NCI-H1105 (cell line): ENCODE data around the gene SAMD8.
"Not testable (repeated sequence)": the region's sequence is repeated elsewhere in the genome, so short reads cannot be mapped to it uniquely, and the experiment has no call there.

Experiments used
- DNase-seq: peaks from one replicate; lab custom pipeline; 2025; lab: John Stamatoyannopoulos, UW

The SAMD8 gene

DNA sequence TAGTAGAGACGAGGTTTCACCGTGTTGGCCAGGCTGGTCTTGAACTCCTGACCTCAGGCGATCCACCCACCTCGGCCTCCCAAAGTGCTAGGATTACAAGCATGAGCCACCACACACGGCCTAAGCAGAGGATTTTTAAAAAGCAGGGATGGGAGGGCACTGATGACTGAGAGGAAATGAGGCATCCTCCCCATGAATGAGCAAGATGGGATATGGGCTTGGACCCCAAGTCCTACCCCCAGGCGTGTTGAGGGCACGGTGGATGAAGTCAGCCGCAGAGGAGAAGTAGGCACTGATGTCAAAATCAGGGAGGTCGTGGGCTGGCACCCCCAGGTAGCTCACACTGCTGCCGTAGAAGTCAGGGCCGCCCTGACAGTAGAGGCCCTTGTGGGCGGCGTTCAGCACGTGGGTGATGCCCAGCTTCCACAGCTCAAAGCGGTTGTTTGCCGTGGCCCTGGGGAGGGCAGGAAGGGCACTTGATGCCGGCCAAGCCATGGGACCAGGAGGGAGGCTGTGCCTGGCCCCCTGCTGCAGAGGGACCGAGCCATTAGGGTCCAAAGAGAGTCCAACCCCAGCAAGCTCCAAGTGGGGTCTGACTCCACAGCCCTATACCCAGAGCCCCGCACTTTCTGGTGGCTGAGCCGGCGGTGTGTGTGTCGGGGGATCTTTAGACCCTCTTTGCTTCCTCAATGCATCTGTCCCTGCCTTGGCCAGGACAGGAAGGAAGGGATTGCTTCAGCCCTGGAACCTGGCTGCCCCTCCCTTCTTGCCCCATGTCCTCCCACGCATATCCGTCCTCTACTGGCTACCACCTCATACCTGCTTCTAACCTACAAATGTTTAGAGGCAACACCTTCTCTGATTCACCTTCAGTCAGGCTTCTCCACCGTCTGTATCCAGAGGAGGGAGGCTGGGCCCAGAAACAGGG lies 3.4 kb upstream of the SAMD8 start:
- DNase-seq: no peak

DNA sequence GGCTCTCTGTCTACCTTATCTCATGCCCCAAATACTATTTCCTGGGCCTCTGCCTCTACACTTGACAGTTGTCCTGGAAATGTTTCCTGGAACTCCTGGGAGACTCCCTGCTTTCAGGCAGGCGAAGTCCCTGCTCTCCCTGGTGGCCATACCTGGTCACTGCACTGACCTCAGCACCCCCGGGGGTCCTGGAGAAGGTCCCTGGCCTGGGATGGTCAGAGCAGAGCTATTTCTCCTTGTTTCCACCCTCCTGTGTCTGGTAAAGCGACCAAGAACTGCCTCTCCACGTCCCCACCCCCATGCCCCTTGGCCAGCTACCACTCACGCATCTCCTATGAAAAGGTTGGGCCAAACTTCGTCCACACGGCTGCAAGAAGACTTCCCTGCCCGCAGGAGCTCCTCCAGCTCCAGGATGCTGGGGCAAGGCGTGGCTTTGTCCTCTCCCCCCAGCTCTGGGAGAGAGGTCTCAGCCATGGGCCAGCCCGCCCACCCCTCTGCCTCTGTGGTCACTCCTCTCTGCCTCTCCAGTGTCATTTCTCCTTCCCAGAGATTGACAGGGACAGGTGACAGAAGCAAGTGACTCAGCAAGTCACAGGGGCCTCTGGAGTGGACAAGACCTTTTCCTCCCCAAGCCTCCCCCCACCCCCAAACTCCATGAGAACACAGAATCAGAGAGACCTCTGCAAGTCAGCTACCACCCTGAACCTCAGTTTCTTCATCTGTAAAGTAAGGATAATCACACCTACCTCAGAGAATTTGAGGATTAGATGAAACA lies 2.6 kb upstream of the SAMD8 start:
- no peak for DNase-seq

DNA sequence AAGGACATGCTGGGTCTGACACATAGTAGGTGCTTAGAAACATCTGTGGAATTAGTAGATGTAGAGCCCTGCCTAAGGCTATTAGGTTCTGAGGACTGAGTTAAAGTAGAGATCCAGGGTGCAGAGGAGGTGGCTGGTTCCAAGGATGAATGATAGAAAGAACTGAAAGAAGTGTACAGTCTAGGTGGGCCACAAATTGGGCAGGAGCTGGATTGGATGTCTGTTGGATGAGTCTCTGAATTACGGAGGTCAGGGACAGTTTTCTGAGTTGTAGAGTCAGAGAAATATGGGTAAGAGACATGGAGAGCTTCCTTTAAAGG lies 2.0 kb upstream of the SAMD8 start:
- DNase-seq: no peak

DNA sequence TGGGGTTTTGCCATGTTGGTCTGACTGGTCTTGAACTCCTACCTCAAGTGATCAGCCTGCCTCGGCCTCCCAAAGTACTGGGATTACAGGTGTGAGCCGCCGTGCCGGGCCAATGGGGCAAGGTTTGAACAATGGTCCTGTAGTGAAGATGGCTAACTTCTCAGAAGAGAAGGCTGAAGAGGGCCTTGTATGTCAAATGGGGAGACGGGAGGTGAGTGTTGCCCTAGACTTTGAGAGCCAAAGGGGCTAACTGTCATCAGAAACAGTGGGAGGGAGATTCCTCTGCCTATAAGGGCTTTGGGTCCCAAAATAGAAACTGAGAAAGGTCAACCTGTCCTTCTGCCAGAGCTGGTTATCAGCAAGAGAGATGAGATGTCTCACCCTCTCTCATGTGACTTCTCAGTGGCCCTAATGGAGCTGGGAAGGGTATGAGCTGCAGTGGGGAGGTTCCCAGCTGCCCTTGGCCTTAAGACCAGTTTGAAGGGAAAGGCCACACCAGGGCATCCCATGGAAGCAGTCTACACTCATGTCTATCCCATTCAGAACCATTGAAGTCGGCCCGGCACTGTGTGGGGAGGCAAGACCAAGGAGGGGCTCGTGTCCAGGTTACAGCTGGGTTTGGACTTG lies 1.3 kb upstream of the SAMD8 start:
- no peak for DNase-seq

DNA sequence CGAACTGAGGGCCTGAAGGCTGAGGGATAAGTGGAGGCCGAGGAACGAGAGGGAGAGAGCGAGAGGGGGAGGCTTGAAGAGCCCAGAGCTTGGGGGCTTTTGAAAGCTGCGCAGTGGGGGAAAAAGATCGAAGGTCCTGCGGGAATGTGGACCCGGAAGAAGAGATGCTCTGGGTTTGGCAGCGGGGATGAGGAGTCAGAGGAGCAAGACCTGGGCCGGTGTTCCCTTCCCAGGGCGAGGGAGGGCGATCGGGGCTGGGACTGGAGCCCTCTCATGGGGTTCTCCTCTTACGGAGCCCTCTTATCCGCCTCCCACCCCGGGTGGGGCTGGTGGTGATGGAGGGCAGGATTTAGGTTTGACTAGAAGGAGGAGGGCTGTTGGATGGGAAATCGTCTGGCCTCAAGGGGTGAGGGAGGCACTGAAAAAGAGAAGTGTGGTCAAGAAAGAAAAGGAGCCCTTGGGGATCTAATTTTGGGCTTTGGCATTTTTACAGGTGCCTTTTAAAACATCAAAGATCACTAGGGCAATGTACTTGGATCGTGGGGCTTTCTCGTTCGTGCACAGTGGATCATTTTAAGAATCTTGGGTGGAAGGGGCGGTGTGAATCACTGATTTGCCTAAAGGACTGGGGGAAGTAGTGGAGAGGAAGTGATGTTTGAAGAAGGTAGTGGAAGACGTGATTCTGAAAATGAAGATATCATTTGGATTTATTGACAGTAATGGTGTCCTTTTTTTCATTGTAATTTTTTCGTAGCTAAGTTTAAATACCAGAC lies 637 bp downstream of the SAMD8 start:
- DNase-seq: no peak

DNA sequence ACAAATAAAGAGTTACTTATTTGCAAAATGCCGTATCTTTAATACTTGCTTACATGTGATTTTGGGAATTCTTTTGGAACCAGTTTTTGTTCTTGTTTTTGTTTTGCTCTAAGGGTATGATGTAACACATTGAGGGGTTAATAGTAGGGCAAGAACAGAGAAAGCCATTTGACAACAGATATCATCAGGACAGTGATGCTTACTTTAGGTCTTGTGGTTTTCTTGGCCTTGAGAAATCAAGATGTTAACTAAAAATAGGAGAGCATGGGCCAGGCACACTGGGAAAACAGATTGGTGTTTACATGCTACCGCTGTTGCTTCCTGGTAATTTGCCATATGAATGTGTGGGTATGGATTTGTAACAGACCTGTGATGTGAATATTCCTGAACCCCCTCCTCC lies 3.7 kb downstream of the SAMD8 start:
- DNase-seq: no peak

DNA sequence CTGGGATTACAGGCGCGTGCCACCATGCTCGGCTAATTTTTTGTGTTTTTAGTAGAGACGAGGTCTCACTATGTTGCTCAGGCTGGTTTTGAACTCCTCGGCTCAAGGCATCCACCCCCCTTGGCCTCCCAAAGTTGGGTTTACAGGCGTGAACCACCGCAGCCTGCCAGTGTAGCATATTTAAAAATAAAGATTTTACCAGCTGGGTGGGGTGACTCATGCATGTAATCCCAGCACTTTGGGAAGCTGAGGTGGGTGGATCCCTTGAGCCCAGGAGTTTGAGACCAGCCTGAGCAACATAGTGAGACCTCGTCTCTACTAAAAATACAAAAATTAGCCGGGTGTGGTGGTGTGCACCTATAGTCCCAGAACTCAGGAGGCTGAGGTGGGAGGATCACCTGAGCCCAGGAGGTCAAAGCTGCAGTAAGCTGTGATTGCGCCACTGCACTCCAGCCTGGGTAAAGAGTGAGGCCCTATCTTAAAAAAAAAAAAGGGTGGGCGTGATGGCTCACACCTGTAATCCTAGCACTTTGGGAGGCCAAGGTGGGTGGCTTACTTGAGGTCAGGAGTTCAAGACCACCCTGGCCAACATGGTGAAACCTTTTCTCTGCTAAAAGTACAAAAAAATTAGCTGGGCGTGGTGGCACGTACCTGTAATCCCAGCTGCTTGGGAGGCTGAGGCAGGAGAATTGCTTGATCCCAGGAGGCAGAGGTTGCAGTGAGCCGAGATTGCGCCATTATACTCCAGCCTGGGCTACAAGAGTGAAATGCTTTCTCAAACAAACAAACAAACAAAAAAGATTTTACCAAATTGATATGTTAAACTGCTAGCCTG lies 5.7 kb downstream of the SAMD8 start:
- not testable (repeated sequence) for DNase-seq

DNA sequence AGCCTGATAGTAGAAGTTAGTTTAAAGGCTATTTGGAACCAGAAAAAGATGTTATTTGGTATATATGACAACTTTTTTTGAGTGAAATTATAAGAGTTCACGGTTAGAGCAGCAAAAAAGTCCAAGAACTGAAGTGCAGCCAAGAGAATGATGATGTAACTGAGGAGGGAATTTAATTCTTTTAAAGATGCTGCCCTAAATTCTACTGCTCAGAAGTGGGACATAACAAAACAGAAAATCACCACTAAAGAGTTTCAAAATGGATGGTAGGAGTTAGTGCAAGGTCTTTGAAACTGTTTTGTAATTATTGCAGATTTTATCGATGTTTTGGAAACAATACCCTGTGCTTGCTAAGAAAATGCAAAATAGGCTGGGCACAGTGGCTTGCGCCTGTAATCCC lies 6.5 kb downstream of the SAMD8 start:
- DNase-seq: no peak

DNA sequence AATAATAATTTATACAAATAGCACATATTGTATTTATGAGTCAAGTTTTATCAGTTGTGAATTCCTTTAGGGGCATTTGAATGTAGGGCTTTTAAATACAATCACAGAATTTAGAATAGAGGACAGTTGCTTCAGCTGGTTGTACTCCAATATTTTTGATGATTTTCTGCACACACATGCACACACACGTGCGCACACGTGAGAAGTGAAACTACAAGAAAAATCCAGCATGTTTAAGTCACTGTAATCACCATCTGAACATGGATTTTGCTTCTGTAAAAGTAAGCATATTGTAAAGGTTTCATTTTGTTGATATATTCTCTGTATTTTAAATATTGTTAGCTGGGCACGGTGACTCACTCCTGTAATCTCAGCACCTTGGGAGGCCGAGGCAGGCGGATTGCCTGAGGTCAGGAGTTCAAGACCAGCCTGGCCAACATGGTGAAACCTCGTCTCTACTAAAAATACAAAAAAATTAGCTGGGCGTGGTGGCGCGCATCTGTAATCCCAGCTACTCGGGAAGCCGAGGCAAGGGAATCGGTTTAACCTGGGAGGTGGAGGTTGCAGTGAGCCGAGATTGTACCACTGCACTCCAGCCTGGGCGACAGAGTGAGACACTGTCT lies 8.1 kb downstream of the SAMD8 start:
- not testable (repeated sequence) for DNase-seq

DNA sequence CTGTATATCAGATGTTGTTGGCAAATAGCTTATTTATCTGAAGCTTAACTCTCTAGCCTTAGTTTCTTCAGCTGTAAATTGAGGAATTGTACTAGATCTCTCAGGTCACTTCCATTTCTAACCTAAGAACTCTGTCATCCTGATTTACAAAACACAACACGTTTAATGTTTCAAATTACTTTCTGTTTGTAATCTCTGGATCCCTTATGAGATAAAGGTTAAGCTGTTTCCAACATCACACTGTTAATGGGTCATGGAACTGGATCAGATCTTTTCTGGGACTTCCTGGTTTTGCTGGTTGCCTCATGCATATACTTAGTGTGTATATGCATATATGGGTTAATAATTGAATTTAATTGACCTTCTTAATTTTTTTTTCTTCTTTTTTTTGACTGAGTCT lies 9.9 kb downstream of the SAMD8 start:
- no peak for DNase-seq

DNA sequence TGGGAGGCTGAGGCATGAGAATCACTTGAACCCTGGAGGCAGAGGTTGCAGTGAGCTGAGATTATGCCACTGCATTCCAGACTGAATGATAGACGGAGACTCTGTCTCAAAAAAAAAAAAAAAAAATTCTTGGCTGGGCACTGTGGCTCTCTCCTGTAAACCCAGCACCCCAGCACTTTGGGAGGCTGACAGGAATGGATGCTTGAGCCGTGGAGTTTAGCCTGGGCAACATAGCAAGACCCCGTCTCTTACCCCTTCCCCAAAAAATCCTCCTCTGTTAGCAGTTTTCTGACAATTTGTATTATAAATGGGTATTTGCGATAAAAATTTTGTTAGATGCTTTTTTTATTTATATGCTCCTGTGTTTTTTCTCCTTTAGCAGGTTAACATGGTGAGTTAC lies 11.0 kb downstream of the SAMD8 start:
- DNase-seq: no peak

DNA sequence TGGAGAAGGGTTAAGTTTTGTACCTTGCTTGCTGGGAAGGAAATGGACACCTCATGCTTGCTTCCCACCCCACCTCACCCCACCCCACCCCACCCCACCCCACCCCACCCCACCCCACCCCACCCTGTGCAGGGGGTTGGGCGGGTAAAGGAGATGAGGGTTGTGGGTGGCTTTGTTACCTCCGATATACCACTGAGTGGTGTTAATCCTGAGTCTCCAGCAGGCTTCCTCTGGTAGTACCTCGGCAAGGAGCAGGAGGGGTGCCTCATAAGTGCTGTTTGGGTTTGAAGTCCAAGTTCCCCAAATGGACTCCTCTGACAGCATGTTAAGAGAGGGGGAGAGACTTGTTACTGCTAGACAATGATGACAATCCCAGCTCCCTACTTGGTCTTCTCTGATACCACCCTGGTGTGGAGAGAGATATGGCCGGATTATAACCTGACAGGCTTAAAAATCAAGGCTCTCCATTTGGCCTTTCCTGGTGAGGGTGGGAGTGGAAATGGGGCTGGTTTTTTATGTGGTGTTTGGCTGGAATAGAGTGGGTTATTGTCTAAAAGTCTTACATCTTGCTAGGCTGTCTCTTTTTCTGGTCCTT lies 11.7 kb downstream of the SAMD8 start:
- no peak for DNase-seq

DNA sequence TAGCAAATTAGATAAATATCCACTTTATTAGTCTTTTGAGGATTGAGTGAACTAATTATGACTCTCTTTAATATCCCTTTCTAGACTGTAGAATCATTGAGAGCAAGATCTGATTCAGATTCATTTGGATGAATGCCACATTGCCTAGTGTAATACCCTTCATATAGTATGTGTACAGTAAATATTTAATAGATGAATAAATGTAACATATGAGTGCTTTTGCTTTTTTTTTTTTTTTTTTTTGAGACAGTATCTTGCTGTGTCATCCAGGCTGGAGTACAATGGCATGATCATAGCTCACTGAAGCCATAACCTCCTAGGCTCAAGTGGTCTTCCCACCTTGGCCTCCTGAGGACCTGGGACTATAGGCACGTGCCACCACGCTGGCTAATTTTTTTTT lies 14.8 kb downstream of the SAMD8 start:
- DNase-seq: no peak

DNA sequence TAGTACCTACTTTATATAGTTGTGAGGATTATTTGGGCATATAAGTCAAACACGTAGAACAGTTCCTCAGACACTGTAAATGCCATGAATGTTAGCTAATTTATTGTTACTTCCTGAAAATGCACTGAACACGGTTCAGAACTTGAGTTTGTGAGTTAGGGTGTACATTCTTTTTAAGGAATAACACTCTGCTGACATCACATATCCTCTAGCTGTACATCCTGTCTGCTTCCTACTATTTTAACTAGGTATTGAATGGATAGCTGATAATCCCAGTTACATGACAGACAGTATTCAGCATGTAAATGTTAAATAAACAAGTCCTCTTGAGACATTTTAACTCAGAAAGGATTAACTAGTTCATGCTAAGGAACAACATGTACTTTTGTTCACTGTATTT lies 16.0 kb downstream of the SAMD8 start:
- DNase-seq: no peak

DNA sequence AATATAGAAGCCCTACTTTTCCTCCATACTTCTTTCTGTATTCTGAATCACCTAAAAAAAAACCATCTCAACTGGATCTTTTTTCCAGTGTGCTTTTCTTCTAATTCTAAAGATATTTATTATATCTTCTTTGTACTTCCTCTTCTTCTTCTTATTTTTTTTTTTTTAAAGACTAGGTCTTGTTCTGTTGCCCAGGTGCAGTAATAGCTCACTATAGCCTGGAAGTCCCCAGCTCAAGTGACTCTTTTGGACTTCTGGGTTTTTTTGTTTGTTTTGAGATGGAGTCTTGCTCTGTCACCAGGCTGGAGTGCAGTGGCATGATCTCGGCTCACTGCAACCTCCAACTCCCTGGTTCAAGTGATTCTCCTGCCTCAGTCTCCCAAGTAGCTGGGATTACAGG lies 17.5 kb downstream of the SAMD8 start:
- DNase-seq: not testable (repeated sequence)

DNA sequence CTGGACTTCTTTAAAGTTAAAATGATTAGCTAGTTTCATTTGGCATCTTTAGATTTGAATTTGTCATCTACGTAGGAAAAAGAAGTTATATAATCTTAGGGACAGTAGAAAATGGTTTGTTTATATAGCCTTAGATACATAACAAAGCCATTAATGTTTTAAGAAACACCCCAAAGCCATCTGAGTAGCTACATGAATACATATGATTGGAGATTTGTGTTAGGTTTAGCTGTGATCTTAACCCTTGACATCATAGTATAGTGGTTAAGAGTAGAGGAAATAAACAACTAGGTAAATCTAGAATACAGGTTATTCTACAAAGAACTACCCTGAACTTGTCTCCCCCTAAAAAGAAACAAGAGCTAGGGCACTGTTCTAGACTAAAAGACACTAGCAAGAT lies 18.1 kb downstream of the SAMD8 start:
- no peak for DNase-seq

DNA sequence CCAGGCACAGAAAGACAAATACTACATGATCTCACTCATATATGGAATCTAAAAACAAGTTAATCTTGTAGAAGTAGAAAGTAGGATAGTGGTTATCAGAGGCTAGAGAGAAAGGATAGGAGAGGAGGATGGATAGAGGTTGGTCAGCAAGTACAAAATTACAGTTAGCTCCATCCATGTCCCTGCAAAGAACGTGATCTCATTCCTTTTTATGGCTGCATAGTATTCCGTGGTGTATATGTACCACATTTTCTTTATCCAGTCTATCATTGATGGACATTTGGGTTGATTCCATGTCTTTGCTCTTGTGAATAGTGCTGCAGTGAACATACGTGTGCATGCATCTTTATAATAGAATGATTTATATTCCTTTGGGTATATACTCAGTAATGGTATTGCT lies 22.2 kb downstream of the SAMD8 start:
- not testable (repeated sequence) for DNase-seq

DNA sequence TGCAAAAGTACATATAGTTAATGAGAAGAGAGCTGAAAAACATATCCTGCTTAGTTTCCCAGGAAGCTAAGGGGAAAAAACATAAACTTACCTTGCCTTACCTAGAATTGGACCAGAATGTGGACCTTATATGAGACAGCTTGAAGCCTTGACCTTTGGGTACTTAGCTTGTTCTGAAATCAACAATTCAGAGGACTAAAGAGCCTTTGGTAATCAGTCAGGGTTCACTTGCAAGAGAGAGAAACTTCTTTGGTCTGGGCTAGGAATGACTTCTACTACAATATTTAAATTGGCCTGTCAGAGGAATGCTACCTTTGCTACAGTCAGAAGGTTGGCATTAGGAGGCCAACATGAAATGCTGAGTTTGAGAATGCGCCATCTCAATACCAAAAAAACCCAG lies 24.9 kb downstream of the SAMD8 start:
- DNase-seq: no peak

DNA sequence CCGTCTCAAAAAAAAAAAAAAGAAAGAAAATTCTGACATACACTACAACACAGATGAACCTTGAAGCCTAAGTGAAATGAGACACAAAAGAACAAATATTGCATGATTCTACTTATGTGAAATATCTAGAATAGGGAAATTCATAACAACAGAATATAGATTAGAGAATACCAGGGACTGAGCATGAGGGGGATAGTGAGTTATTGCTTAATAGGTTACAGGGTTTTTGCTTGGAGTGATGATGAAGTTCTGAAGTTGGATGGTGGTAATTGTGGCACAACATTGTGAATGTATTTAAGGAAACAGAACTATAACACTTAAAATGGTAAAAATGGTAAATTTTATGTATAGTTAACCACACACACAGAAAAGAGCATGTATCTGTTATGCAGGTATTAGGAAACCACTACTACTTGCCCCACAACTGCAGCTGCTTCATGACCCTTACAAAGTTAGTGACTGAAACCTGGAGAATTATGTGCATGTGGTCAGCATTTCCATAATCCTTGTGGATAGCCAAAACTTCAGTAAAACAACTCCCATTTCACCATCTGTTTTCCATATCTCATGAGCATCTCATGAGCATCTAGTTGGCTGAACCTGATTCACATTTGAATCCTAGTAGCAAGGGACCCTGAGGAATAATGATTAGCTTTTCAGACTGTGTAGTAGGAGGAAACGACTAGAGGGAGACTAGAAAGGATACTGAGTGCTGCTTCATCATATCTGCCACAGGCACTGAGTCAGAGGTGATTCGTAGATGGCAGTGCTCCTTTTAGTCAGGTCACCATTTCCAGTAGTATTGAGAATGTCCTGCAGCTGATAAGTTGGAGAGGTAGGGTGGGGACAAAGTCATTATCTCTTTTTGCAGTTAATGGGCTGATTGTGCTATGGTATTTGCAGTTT lies 26.3 kb downstream of the SAMD8 start:
- DNase-seq: no peak
